ENCODE results near the gene FAT4. TPM values are rescaled to one million over a fixed set of nuclear protein-coding genes. Genes with fewer than 3 reads are reported as not detected.

Gene FAT4
- total and polyA plus RNA-seq, 2 of the 8 experiments (the other 6 are each of a cell fraction or from before 2014, with no cell fraction given), result 1.3 to 5.3 TPM

DNA sequence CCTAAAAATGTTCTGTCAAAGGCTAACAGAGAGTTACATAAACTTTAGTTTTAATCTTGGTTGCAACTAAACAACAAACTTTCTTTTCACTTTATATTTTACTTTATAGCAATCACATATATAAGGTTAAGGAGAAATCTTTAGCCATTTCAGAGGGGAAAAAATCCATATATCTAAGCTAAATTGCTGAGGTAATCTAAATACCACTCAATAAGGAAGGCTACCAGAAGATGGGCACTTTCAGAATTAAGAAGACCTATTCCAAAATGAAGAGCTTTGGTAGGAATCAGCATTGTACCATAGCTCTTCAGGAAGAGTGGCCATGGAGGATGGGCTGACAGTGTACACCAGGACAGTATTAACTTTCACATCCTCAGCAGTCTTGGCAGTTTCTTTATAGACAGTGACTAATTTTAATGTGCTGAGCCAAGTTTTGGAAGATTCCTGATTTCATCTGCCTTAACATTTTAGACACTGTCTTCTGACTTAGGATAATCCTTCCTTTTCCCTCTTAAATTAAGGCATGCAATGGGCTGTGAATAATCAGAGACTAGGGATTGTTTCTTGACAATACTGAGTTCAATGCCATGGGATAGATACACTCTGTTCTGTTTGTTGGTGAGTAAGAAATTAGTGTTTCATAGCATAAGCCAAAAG, 7.1 kb downstream of the FAT4 start (continued):
- TF ChIP-seq POLR2A (IDR thresholded peaks at IDR 0.05; ENCODE audit: control extremely low read depth in 1 of 2, low read depth in 2 of 2, low read length in 2 of 2) (no peak), GABPA (IDR thresholded peaks at IDR 0.05; ENCODE audit: borderline replicate concordance, insufficient read depth, low read length) (no peak), GTF2F1 (IDR thresholded peaks at IDR 0.05; ENCODE audit: borderline replicate concordance, low read depth, low read length) (no peak), CBX8 (IDR thresholded peaks at IDR 0.05; ENCODE audit: borderline replicate concordance, low read depth, low read length) (no peak)
